ENCODE results near the gene ST6GALNAC6. TPM values are rescaled to one million over a fixed set of nuclear protein-coding genes. Genes with fewer than 3 reads are reported as not detected.

The ST6GALNAC6 gene
- total and polyA plus RNA-seq, 3 experiments from 2014 or later = 52.3 to 54.7 (median 54.0) TPM

DNA sequence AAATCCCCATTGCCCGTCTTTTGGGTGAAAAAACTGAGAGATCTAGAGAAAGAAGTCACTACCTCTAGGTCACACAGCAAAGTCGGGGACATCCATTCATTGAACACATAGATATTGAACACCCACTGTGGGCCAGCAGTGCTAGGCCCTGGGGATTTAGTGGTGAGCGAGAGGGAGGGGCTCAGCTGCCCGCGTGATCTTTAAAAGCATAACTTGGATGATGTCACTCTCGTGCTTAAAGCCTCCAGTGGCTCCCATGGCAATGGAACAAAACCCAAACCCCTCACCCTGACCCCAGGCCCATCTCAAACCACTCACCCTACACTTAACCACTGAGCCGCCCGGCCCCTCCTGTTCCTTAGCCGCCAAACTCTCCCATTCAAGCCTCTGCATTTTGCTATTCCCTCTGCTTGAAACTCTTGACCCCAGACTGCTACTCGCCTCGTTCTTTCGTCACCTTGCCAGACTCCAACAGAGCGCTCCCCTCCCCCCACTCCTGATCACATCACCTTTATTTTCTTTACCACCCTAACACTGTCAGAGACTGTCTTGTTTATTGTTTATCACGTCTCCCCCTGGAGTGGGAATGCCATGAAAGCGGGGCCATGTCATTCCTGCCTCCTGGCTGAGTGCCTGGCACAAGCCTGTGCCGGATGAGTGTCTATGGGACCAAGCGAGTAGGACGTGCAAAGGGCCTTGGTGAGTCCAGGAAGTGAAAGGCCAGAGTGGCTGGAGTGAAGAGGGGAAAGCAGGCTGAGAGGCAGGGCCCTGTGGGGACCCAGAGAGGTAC lies 31.9 kb upstream of the ST6GALNAC6 start:
- H3K9me3 Mint-ChIP-seq = no peaks in the 10 kb centered on the region
- POLR2A ChIA-PET = interaction anchor here (1.5 kb wide), 1 partner anchor 102 kb away, joined by 3 read pairs; no protein-coding TSS in a partner anchor
- peaks cover 26 to 72% (median 35%) of the 10 kb centered on the region in 3 donors for H3K4me1 Mint-ChIP-seq
- CTCF ChIA-PET = interaction anchor here (1.5 to 1.9 kb wide), 3 partner anchors 11 to 24 kb away, joined by 5 to 16 read pairs (median 6); no protein-coding TSS in a partner anchor
- Histone ChIP-seq H3K9me3 (ENCODE audit: low read length) (no peaks in the 10 kb centered on the region), H3K36me3 (ENCODE audit: insufficient read depth, low read length) (no peaks in the 10 kb centered on the region), H3K27ac (ENCODE audit: low read depth, low read length) (peak overlapping the region; percentile 41), H3K4me1 (ENCODE audit: insufficient read depth, low read length) (peaks cover 47% of the 10 kb centered on the region), H3K4me3 (ENCODE audit: low read length) (peak overlapping the region; percentile 69), H3K27me3 (ENCODE audit: insufficient read depth, low read length, poor library complexity, severe bottlenecking) (no peaks in the 10 kb centered on the region)
- peaks cover 0 to 5% of the 10 kb centered on the region in 2 donors for H3K27me3 Mint-ChIP-seq
- no peak for DNase-seq
- peak overlapping the region; percentile 69 to 91 (median 75) for H3K4me3 Mint-ChIP-seq
- peaks cover 0 to 13% (median 2%) of the 10 kb centered on the region in 3 donors for H3K36me3 Mint-ChIP-seq
- H3K27ac Mint-ChIP-seq = peak overlapping the region in 7 of 8 donors; percentile 7 to 75 (median 35)

DNA sequence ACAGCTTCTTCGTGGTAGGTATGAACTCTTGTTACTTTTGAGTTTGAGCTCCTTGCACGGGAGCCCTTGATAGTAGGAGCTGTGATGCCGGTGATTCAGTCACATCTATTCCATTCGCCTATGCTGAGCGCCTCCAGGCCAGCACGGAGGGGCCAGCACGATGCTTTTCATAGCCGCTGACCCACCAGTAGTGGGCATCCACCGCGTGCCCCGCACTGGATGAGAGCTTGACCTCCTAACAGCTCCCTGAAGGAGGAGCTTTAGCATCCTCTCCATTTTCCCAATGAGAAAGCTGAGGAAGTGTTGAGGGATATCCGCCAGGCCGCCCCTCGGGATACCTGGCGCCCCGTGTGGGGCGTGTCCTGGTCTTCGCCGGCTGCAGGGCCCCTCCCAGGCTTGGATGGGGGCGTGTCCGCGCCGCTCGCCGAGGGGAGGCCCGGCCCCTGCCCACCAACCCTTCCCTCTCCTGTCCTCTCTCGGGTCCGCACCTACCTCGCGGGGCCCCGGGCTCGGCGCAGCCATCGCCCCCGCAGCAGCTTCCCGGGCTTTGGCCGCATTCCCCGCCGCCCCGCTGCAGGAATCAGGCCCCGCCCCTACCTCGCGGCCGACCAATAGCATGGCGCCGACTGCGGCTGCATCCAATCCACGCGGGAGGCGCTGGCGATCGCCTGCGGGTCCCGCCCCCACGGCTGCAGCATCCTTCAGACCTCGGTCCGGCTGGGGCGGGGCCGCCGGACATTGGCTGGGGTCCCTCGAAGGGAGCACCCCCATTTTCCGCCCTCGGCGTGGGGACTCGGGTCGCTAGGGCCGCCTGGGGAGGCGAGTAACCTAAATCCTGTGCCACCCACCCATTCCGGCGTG lies 31.1 kb upstream of the ST6GALNAC6 start, which contains the start of gene PIP5KL1:
Gene PIP5KL1, minus strand, starts transcription at position 547 of the 861 bp plus-strand sequence. Its CDS starts 25 bp downstream, at position 522.
- CTCF ChIA-PET = interaction anchor here (1.5 to 2.7 kb wide), 5 partner anchors 10 to 104 kb away, joined by 5 to 18 read pairs (median 6); no protein-coding TSS in a partner anchor
- no peaks in the 10 kb centered on the region for H3K9me3 Mint-ChIP-seq
- peak within 1 kb of the TSS; percentile 69 to 91 (median 77) for H3K4me3 Mint-ChIP-seq
- Histone ChIP-seq H3K27ac (ENCODE audit: low read depth, low read length) (peak within 1 kb of the TSS; percentile 41), H3K9me3 (ENCODE audit: low read length) (no peaks in the 10 kb centered on the region), H3K4me1 (ENCODE audit: insufficient read depth, low read length) (peaks cover 43% of the 10 kb centered on the region), H3K4me3 (ENCODE audit: low read length) (peak within 1 kb of the TSS; percentile 69), H3K27me3 (ENCODE audit: insufficient read depth, low read length, poor library complexity, severe bottlenecking) (no peaks in the 10 kb centered on the region), H3K36me3 (ENCODE audit: insufficient read depth, low read length) (no peaks in the 10 kb centered on the region)
- DNase-seq = peak; percentile 65 to 80 (median 71)
- POLR2A ChIA-PET = interaction anchor here (0.6 to 1.5 kb wide), 4 partner anchors 11 to 322 kb away, joined by 3 read pairs; no protein-coding TSS in a partner anchor
- H3K27me3 Mint-ChIP-seq = peaks cover 0 to 4% of the 10 kb centered on the region in 2 donors
- H3K4me1 Mint-ChIP-seq = peaks cover 18 to 64% (median 28%) of the 10 kb centered on the region in 3 donors
- peak within 1 kb of the TSS; percentile 29 to 80 (median 60) for H3K27ac Mint-ChIP-seq
- peaks cover 0 to 10% (median 2%) of the 10 kb centered on the region in 3 donors for H3K36me3 Mint-ChIP-seq

DNA sequence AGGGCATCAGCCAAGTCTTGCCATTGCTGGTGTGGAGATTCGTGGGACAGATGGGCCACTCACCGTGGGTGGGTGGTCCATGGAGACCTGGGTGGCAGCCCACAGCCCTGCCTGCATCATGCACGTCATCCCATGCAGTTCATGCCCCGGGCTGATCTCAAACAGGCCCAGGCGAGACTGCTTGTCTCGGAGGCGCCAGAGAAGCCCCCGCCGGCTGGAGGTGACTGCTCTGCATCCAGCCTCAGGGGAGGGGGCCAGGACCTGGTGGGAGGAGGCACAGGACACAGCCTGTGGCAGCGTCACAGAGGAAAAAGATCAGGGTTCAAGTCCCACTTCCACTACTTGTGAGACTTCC lies 30.2 kb upstream of the ST6GALNAC6 start:
- Mint-ChIP-seq H3K9me3 (no peaks in the 10 kb centered on the region), H3K27ac (peak overlapping the region in 3 of 8 donors; percentile 37 to 80 (median 68)), H3K36me3 (peaks cover 0 to 8% (median 0%) of the 10 kb centered on the region in 3 donors), H3K4me3 (peak overlapping the region in 6 of 7 donors; percentile 61 to 85 (median 68)), H3K27me3 (peaks cover 0 to 4% of the 10 kb centered on the region in 2 donors), H3K4me1 (peaks cover 13 to 56% (median 26%) of the 10 kb centered on the region in 3 donors)
- H3K36me3 ChIP-seq (ENCODE audit: insufficient read depth, low read length) = no peaks in the 10 kb centered on the region
- ChIA-PET CTCF (interaction anchor here (1.5 to 2.7 kb wide), 5 partner anchors 9 to 105 kb away, joined by 5 to 18 read pairs (median 6); no protein-coding TSS in a partner anchor), POLR2A (interaction anchor here (1.0 to 1.5 kb wide), 3 partner anchors 11 to 321 kb away, joined by 3 read pairs; no protein-coding TSS in a partner anchor)
- no peak for DNase-seq
- no peak overlapping the region for H3K4me3 ChIP-seq (ENCODE audit: low read length)
- H3K27me3 ChIP-seq (ENCODE audit: insufficient read depth, low read length, poor library complexity, severe bottlenecking) = no peaks in the 10 kb centered on the region
- H3K4me1 ChIP-seq (ENCODE audit: insufficient read depth, low read length) = peaks cover 40% of the 10 kb centered on the region
- no peak overlapping the region for H3K27ac ChIP-seq (ENCODE audit: low read depth, low read length)
- no peaks in the 10 kb centered on the region for H3K9me3 ChIP-seq (ENCODE audit: low read length)

DNA sequence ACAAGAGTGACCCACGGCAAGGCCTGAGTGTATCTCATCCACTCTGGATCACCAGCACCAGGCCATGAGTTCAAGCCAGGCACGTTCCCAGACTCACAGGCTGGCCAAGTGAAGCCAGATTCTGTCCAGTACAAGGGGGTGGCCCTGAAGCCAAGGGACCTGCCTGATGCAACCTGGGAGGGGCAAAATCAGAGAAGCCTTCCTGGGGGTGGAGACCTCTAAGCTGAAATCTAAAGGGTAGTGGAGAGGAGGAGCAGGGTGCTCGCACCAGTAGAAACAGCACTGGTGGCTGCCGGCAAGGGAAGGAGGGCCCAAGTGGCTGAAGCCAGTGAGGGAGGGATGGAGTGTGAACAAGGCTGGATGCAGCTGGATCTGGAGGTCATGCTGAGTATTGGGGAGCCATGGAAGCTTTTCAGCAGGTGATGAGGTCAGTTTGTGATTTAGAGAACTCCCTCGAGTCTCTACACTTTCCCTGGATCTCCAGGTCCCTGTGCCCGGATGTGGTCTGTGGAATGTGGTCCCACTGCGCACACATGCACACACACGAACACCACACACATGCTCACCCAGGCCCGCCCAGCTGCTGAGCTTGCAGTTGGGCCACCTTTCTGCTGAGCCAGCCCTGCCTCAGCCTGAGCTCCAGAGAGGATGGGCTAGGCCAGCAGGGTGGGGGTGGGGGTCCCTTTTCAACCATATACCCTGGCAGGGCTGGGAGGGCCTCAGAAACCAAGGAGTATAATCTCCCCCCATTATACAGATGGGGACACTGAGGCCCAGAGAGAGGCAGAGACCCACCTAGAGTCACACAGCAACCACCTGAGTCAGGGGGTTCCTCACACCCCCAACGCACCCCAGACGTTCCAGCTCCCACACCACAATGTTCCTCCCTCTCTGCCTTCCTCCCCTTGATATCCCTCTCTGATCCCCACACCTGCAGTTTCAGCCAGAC lies 29.5 kb upstream of the ST6GALNAC6 start:
- Histone ChIP-seq H3K27ac (ENCODE audit: low read depth, low read length) (no peak overlapping the region), H3K4me3 (ENCODE audit: low read length) (no peak overlapping the region)

DNA sequence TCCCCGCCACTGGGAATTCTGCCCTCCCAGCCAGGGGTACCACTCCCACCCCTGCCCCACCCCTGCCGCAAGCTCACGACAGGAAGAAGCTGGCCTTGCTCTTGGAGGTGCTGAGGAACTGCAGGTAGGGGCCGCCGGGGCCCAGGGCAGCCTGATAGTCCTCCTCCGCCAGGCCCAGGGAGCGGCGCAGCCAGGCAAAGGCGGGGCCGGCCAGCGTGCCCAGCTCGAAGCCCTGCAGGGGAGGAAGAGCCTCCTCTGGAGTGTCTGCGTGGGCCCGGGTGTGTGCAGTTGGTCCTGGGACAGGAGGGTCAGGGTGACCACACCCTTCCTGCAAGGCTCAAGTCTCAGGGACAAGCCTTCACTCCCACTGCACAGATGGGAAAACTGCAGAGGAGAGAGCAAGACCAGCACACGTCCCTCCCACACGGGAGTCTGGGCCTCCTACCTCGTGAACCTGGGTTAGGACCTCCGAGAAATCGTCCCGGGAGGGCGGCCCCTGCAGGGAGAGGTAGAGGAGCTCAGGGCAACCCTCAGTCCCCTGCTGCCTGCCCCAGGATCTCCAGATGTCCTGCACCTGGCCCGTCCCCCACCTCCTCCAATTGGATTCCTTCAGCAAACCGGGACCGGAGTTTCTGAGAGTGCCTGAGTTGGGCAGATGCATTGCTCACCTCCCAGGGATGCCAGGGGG lies 28.7 kb upstream of the ST6GALNAC6 start:
- CTCF ChIA-PET = interaction anchor here (1.3 to 2.7 kb wide), 3 partner anchors 14 to 106 kb away, joined by 3 to 18 read pairs (median 6); no protein-coding TSS in a partner anchor
- H3K4me1 ChIP-seq (ENCODE audit: insufficient read depth, low read length) = peaks cover 40% of the 10 kb centered on the region

More for the DNA sequence above, 29.5 kb upstream of the ST6GALNAC6 start:
- H3K27me3 Mint-ChIP-seq = peaks cover 0 to 4% of the 10 kb centered on the region in 2 donors
- H3K36me3 ChIP-seq (ENCODE audit: insufficient read depth, low read length) = no peaks in the 10 kb centered on the region
- ChIA-PET POLR2A (interaction anchor here (0.6 to 1.1 kb wide), 3 partner anchors 44 to 492 kb away, joined by 3 to 7 read pairs (median 6); no protein-coding TSS in a partner anchor), CTCF (interaction anchor here (1.3 to 2.7 kb wide), 4 partner anchors 13 to 106 kb away, joined by 3 to 18 read pairs (median 6); no protein-coding TSS in a partner anchor)
- no peaks in the 10 kb centered on the region for H3K9me3 Mint-ChIP-seq
- H3K9me3 ChIP-seq (ENCODE audit: low read length) = no peaks in the 10 kb centered on the region
- peak overlapping the region; percentile 33 to 85 (median 58) for H3K4me3 Mint-ChIP-seq
- no peak for DNase-seq
- no peaks in the 10 kb centered on the region for H3K27me3 ChIP-seq (ENCODE audit: insufficient read depth, low read length, poor library complexity, severe bottlenecking)
- H3K4me1 ChIP-seq (ENCODE audit: insufficient read depth, low read length) = peaks cover 40% of the 10 kb centered on the region
- H3K27ac Mint-ChIP-seq = peak overlapping the region in 3 of 8 donors; percentile 29 to 54 (median 37)
- H3K4me1 Mint-ChIP-seq = peaks cover 13 to 50% (median 21%) of the 10 kb centered on the region in 3 donors
- H3K36me3 Mint-ChIP-seq = peaks cover 0 to 3% (median 0%) of the 10 kb centered on the region in 3 donors

DNA sequence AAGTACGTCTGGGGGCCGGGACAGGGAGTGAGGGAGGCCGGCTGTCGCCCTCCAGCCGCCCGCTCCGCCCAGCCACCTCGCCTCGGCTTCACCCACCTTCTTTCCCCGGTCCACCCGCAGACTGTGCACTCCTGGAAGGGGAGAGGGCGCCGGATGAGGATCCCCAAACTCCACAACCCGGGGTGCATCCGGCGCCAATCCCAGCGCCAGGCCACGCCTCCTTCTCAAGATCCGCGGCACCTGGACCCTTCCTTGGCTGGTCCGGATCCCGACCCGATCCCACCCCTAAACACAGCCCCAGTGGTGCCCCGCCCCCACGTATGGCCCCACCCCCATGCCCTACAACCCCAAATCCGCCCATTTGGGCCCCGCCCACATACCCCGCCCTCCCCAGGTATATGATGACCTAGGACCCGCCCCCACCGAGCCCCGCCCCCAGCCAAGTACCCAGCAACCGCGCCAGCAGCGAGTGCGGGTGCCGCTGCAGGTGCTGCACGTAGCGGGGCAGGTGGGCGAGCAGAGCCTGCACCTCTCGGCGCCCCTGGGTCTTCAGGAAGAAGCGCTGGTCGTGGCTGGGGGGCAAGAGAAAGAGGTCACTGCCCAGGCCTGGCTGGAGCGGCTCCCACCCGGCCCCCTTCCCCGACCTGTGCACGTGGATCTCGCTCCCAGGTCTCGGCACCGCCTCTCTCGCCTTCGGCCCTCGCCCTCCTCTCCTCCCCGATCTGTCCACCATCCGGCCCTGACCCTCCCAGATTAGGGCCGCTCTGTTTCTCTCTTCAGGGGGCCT lies 28.0 kb upstream of the ST6GALNAC6 start:
- peak; percentile 45 to 87 (median 78) for DNase-seq
- Mint-ChIP-seq H3K9me3 (no peaks in the 10 kb centered on the region), H3K4me1 (peaks cover 13 to 45% (median 21%) of the 10 kb centered on the region in 3 donors), H3K27me3 (peaks cover 0 to 4% of the 10 kb centered on the region in 2 donors), H3K36me3 (no peaks in the 10 kb centered on the region), H3K4me3 (peak overlapping the region; percentile 55 to 83 (median 68)), H3K27ac (peak overlapping the region in 1 of 8 donors; percentile 70)
- Histone ChIP-seq H3K4me1 (ENCODE audit: insufficient read depth, low read length) (peaks cover 40% of the 10 kb centered on the region), H3K27ac (ENCODE audit: low read depth, low read length) (no peak overlapping the region), H3K9me3 (ENCODE audit: low read length) (no peaks in the 10 kb centered on the region), H3K27me3 (ENCODE audit: insufficient read depth, low read length, poor library complexity, severe bottlenecking) (no peaks in the 10 kb centered on the region), H3K4me3 (ENCODE audit: low read length) (peak overlapping the region; percentile 56), H3K36me3 (ENCODE audit: insufficient read depth, low read length) (no peaks in the 10 kb centered on the region)
- POLR2A ChIA-PET = interaction anchor here (1.0 kb wide), 1 partner anchor 11 kb away, joined by 4 read pairs; the partner anchor contains the start of gene ST6GALNAC4
- CTCF ChIA-PET = interaction anchor here (2.7 kb wide), 1 partner anchor 107 kb away, joined by 18 read pairs; no protein-coding TSS in a partner anchor

More for the DNA sequence above, 28.7 kb upstream of the ST6GALNAC6 start:
- DNase-seq = no peak
- H3K27me3 ChIP-seq (ENCODE audit: insufficient read depth, low read length, poor library complexity, severe bottlenecking) = no peaks in the 10 kb centered on the region
- POLR2A ChIA-PET = interaction anchor here (1.0 kb wide), 1 partner anchor 12 kb away, joined by 4 read pairs; the partner anchor contains the start of gene ST6GALNAC4
- H3K27ac Mint-ChIP-seq = peak overlapping the region in 1 of 8 donors; percentile 29
- H3K4me3 ChIP-seq (ENCODE audit: low read length) = no peak overlapping the region
- no peak overlapping the region for H3K27ac ChIP-seq (ENCODE audit: low read depth, low read length)
- H3K36me3 ChIP-seq (ENCODE audit: insufficient read depth, low read length) = no peaks in the 10 kb centered on the region
- H3K36me3 Mint-ChIP-seq = peaks cover 0 to 2% (median 0%) of the 10 kb centered on the region in 3 donors
- H3K9me3 Mint-ChIP-seq = no peaks in the 10 kb centered on the region
- H3K9me3 ChIP-seq (ENCODE audit: low read length) = no peaks in the 10 kb centered on the region
- H3K4me3 Mint-ChIP-seq = peak overlapping the region in 5 of 7 donors; percentile 27 to 65 (median 57)
- peaks cover 13 to 49% (median 21%) of the 10 kb centered on the region in 3 donors for H3K4me1 Mint-ChIP-seq
- peaks cover 0 to 4% of the 10 kb centered on the region in 2 donors for H3K27me3 Mint-ChIP-seq
